CD4-positive, alpha-beta T cell treated with Interleukin-15 for 4 hours (primary cell): ENCODE results near the gene LRIF1.
"Not testable (repeated sequence)": the region's sequence is repeated elsewhere in the genome, so short reads cannot be mapped to it uniquely, and the experiment has no call there.

Source experiments
- DNase-seq: peaks from one replicate; pipeline ENCODE4 v3.0.0-alpha.2; 2020; ENCODE audit warnings: low spot score

LRIF1 gene, protein sequence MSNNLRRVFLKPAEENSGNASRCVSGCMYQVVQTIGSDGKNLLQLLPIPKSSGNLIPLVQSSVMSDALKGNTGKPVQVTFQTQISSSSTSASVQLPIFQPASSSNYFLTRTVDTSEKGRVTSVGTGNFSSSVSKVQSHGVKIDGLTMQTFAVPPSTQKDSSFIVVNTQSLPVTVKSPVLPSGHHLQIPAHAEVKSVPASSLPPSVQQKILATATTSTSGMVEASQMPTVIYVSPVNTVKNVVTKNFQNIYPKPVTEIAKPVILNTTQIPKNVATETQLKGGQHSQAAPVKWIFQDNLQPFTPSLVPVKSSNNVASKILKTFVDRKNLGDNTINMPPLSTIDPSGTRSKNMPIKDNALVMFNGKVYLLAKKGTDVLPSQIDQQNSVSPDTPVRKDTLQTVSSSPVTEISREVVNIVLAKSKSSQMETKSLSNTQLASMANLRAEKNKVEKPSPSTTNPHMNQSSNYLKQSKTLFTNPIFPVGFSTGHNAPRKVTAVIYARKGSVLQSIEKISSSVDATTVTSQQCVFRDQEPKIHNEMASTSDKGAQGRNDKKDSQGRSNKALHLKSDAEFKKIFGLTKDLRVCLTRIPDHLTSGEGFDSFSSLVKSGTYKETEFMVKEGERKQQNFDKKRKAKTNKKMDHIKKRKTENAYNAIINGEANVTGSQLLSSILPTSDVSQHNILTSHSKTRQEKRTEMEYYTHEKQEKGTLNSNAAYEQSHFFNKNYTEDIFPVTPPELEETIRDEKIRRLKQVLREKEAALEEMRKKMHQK

DNA sequence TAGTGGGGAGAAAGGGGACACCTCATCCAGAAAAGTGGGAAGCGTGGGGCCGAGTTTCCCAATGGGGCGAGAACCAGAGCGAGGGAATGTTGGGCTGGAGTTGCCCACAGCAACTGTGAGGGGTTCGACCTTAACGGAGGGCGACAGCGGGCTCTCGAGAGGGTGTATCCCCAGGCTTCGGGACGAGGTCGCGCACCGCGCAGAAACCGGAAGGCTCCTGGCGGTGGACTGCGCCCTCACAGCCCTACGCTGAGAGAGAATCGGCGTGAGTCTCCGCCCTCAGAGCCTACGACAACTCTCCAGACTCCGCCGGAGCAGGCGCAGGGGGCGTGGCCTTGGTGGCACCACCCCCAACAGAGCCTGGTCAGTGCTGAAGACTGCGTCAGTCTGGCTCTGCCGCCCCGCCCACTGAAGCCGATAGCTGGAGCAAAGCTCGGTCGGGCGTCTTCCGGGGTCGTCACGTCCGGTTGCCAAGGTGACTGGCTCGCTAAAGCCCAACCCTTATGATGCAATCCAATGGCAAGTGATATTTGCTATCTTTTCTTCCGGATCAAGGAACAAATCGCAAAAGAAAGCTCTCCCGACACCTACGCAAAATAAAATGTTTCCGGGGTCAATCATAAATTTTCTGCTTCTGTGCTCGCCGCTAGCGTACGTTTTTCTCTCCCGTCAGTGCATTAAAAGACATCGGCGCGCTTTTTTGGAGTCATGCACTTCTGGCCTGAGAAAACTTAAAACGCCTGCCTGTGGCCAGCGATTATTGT lies at the start of gene LRIF1:
TSS of gene LRIF1 (minus strand) at position 232 of the 764 bp plus-strand sequence. CDS start 234 bp downstream, outside the sequence.
- peak; percentile 99 for DNase-seq

DNA sequence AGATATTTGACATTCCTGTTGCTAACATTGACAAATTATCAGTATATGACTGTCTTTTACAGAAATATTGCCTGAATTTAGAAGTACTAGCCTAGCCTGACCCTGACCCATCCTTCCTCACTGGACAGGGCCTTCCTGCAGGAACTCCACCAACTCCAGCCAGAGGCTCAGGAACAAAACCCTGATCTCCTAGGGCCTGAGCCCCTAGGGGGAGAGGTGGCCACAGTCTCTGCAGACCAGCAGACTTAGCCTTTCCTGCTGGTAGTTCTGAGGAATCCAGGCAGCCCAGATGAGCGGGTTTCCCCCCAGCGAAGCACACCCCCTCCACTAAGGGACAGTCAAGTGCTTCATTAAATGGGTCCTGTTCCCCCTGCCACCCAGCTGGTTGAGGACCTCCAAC lies 44.3 kb upstream of the LRIF1 start:
- DNase-seq = no peak

DNA sequence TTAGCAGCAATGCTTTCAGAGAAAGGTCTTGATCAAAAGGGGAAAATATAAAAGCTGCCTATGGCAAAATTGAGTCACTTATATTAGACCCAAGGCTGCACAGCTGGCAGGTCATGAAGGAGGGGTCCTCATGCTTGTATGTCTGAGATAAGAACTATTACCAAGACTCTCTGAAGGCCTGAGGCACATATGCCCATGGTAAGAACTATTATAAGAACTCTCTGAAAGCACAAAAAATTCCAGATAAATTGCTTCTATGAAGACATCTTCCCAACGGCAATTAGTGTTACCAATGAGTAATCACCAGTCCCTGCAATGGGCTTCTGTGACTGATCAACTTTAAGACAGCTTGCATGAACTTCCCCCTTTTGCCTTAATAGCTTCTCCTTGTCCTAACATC lies 42.8 kb upstream of the LRIF1 start:
- no peak for DNase-seq

DNA sequence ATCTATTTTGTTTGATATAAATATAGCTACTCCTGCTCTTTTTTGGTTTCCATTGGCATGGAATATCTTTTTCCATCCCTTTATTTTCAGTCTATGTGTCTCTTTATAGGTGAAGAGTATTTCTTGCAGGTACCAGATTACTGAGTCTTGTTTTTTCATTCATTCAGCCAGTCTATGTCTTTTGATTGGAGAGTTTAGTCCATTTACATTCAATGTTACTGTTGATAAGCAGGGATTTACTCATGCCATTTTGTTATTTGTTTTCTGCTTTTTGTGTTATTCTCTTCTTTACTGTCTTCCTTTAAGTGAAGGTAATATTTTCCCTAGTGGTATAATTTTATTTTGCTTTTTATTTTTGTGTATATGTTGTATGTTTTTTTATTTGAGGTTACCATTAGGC lies 35.9 kb upstream of the LRIF1 start:
- DNase-seq = not testable (repeated sequence)

DNA sequence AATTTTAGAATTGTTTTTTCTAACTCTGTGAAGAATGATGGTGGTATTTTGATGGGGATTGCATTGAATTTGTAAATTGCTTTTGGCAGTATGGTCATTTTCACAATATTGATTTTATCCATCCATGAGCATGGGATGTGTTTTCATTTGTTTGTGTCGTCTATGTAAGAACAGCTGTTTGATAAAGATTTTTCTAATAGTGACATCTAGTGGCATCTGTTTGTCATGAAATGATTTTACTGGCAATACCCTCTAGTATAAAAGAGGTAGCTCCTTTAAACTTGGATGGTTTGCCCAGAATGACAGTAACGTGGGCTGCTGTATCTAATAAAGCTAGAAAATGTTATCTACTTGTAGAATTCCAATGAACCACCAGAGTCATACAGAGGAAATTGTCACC lies 28.6 kb upstream of the LRIF1 start:
- DNase-seq = peak; percentile 40

DNA sequence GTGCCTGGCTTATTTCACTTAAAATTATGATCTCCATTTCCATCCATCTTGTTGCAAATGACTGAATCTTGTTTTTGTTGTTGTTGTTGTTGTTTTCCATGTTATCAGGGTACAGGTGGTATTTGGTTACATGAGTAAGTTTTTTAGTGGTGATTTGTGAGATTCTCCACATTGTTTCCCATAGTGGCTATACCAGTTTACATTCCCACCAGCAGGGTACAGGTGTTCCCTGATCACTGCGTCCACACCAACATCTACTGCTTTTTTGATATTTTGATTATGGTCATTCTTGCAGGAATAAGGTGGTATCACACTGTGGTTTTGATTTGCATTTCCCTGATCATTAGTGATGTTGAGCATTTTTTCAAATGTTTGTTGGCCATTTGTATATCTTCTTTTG lies 27.6 kb upstream of the LRIF1 start:
- DNase-seq = not testable (repeated sequence)

DNA sequence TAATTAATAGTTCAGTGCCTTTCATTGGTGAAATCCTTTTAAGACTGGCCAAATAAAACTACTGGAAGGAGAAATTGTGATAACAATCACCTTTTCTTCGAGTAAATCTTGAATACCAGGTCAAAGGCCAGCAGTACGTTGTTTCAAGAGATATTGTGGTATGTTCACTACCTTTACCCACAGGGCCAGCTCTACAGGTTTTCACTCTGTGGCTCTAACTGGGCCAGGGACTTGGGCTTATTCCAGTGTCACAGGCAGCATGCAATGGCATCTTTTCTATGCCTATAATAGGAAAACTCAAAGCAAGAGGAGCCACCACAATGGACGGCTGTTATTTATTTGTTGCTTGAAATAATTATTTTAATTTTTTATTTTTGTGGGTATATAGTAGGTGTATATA lies 26.8 kb upstream of the LRIF1 start:
- no peak for DNase-seq

DNA sequence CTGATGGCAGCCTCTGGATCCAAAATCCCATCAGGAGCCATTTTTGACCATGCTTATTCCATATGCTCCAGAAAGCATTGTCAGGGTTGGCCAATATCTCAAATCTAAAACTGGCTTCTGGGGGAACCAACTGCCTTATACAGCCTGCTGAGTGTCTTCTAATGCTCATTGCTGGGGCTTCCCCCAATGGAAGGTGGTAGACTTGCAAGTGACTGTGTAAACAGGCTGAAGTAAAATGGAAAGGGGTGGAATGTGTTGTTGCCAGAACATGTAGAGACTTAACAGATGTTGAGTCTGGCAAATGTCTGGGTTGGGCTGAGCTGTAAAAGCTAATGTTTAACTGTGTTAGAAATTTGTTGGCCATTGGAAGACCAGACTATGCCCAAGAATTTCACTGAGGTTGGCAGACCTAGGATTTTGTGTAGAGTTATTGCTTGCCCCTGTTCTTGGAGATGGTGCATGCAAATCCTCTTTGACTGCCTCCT lies 22.7 kb upstream of the LRIF1 start:
- DNase-seq = no peak

DNA sequence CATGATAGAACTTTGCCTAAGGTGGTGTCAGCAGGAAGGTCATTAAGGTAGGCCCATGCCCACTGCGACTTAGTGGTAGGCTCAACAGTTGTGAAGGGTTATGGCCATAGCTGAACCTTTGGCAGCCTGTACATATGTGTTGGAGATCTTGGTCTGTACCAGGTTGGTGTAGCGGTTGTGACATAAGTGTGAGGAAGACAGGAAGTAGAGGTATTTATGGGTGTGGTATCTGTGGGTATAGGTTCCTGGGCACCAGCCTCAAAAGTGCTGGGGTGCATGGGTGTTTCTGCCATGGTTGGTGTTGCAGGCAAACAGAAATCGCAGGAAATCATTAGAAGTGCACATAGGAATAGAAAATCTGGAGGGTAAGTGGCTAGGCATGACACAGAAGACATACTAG lies 18.6 kb upstream of the LRIF1 start:
- peak; percentile 20 for DNase-seq

DNA sequence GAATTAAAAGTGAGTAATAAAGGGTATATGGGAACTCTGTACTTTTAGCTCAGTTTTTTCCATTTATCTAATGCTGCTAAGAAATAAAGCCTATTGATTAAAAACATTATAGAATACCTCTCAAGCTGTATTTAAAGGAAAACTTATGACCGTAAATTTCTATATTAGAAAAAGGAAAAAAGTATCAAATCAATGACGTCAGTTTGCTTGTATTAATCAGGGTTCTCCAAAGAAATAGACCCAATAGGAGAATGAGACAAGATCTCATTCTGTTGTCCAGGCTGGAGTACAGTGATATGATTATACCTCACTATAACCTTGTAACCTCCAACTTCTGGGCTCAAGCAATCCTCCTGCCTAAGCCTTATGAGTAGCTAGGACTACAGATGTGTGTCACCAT lies 15.4 kb upstream of the LRIF1 start:
- DNase-seq = no peak

DNA sequence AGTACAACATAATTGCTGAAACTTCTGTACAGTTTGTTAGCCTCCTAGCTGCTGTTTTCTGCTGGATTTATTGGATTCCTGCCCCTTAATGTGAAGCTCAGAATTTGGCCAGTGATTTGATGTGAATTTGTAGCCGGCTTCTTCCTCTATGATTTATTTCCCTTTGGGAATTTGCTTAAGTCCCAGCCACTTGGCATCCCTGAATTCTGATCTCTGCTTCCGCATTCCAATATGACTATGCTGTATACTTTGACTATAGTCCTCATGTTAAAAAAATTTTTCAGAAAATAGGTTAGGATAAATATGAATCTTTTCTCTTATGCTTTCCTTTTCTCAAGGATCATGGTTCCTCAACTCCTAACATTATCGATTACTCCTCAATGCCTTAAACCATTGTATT lies 12.4 kb upstream of the LRIF1 start:
- no peak for DNase-seq

DNA sequence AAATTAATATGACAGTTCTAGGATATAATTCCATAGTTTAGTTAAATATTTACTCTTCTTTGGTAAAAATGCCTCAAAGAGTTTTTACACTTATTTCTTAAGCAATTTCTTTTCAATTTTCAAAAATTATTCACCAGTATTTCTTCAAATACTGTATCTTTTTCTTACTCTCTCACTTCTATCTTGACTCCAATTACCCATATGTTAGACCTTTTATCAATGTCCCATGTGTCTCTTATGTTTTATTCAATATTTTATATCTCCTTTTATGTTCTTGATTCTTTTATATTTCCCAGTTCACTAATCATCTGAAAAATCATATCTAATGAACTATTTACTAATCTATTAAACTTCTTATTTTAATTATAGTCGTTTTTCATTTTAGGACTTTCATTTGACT lies 11.5 kb upstream of the LRIF1 start:
- no peak for DNase-seq

DNA sequence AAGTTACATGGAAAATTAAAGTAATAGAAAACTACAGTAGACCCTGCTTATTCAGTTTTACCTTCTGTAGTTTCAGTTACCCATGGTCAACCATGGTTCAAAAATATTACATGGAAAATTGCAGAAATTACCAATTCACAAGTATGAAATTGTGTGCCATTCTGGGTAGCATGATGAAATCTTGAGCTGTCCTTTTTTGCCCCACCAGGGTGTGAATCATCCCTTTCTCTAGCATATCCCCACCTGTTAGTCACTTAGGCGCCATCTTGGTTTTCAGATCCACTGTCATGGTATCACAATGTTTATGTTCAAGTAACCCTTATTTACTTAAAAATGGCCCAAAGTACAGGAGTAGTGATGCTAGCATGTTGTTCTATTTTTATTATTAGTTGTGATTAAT lies 3.5 kb upstream of the LRIF1 start:
- no peak for DNase-seq

DNA sequence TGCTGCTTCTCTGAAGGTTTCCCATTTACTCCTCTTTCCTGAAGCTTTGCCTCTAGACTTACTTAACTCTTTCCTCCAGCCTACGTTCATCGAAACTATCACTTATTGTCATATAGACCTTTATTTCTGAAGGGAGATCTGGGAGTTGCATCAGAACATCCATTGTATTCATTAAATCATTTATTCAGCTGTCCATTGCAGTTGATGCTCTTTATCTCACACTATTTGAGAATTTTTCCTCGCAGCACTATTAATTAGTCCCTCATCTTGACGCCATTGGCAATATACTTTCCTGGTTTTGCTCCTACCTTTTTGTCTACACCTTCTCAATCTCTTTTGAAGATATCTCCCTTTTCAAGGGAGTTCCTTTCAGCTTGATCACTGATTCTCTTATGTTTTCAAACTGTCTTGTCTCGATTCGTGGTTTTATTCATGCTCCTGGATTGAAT lies 757 bp upstream of the LRIF1 start:
- no peak for DNase-seq

DNA sequence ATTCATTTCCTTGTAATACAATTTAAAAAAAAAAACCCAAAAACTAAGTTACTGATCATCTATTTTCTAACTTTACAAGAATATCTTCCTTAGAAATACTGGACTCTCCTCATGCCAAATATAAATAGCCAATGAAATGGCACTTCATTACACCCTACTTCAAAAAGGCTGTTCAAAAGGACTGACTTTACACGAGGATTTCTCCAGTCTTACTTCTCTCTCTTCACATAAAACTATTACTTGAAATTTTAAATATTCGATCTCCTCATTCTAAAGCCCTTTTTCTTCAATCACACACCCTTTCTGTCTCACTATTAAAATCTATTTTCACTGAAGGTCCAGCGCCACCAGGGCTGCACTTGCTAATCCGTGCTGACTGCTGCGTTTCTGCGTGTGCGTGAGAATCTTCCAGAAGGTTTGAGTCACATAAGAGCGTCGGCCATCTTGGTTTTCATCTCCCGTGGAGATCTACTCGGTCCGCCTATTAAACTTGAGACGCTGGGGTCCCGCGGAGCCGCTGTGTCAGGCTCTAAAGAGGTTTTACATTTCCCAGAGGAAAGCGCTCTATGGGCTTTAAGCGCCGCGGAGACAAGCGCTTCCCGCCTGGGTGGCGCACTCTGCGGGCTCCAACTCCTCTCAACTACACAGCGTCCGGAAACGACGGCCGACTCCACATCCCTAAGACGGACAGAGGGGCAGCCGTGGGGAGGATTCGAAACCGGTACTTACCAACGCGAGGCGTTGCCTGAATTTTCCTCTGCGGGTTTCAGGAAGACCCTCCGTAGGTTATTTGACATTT lies 631 bp downstream of the LRIF1 start:
- DNase-seq = peak; percentile 61

DNA sequence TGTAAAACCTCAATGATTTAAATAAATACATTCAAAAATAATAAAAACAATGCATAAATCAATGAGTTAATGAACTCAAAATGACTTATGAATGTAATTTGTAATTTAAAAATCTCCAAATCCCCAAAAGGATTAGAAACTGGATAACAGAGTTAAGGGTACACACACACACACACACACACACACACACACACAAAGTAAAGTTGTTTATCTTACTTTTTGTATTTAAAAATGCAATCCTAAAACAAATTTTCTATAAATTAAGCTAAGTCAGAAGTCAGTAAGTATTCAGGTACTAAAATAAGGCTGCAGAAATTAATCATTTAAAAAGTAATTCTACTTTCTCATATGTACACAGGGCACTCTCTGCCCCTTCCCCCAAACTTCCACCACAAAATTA lies 1.8 kb downstream of the LRIF1 start:
- DNase-seq = no peak

DNA sequence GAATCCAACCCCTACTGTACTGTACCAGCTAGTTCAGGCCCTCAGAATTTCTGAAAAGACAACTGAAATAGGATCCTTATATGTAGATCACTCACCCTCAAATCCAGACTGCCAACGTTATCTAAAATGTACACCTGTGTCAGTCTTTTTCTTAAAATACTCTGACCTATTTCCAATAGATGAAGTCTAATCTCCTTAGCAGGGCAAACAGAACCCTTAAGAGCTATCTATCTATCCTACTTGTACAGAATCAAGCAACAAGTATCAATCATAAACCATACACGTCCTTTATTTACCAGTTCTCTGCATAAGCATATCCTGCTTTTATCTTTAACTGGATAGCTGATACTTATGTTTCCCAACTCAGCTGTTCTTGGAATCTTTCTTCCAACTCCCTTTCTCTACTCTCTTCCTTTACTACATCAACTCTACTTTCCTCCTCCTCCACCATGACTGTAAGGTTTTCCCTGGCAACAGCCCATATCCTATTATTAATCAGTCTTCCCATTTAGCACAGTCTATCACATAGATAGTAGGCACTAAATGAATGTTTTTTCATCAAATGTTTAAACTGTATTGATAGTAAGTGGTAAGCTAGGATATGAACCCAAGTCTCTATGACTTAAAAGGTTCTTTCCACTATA lies 2.8 kb downstream of the LRIF1 start:
- DNase-seq = no peak

DNA sequence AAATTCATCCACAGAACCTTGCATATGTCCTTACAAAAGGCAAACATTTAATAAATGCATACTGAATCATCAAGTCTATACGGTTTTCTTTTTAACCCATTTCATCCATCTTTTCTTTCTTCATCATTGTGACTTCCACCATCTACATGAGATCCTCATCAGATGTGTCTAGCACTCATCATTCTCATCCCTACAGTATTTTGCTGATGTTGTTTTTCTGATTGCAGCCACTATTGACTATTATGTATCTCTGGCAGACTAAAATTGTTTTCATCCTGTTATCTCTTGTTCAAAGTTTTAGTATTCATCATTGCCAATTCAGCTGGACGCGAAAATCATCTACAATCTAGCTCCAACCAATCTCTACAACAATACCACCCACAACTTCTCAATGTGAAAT lies 5.9 kb downstream of the LRIF1 start:
- DNase-seq = no peak

DNA sequence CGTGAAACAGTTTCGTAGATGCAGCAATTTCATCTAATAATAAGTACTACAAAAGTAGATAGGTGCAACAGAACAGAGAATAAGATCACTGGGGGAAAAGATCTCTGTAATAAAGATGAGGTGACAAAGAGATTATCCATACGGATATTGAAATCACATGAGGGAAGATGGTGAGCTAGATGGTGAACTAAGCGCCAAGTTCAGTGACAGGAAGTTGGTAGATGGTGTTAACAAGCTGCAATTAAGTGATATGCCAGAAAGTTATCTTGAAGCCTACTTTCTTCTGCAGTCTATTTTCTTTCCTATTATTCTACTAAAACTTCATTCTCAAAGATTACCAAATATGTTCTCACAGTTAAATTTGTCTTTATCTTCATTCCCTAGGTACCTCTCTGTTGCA lies 7.1 kb downstream of the LRIF1 start:
- DNase-seq = no peak

DNA sequence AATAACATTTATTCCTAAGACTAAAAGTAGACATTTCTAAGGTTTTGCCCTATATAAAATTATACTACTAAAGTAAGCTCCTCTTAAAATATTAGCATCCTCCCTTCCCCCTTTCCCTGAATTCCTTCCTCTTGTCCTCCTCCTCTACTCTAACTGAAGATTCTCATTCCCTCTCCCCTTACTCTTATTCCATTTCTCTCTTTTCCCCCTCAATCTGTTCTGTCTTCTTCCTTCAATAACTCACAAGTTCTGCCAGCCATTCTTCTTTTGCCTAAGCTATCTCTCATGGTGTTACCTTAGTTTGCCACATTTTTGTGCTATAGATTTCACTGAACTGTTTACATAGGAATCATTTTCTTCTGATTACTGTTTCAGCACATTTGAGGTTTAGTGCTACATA lies 10.7 kb downstream of the LRIF1 start:
- no peak for DNase-seq

DNA sequence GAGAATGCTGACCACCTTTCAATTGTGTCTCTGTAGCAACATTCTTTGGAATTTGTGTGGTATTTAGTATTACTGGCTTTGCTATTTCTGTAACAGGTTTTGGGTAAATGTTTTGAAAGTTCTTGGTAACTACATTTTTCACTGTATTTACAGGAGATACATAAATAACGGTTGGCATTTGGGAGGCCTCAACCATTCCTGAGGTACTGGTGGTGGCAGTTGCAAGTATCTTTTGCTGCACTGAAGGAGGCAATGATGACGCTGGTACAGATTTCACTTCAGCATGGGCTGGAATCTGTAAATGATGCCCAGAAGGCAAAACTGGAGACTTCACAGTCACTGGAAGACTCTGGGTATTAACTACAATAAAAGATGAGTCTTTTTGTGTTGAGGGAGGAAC lies 11.7 kb downstream of the LRIF1 start:
- DNase-seq = no peak
